Measurements from ENCODE around the gene FAAP20. TPM values are rescaled to one million over a fixed set of nuclear protein-coding genes. Genes with fewer than 3 reads are reported as not detected.

FAAP20 gene
- total RNA-seq, 1 donor from 2014 or later = 14.2 TPM

- FAIRE-seq = no peak
- DNase-seq (ENCODE audit: low read depth) = no peak
- Histone ChIP-seq H3K36me3 (ENCODE audit: control insufficient read depth, insufficient read depth, low read length) (peaks cover 5% of the 10 kb centered on the region), H3K27me3 (ENCODE audit: control insufficient read depth, insufficient read depth, low read length) (no peaks in the 10 kb centered on the region), H3K4me3 (ENCODE audit: low read depth, low read length) (no peak overlapping the region)
- TF ChIP-seq CTCF (IDR thresholded peaks at IDR 0.05; ENCODE audit: insufficient read depth, low read length, severe bottlenecking) = no peak
These were observed 9.6 kb downstream of the FAAP20 start for GRCh38 chr1:2184934-2185333.

- FAIRE-seq (no peak), DNase-seq (ENCODE audit: low read depth) (no peak)
- Histone ChIP-seq H3K36me3 (ENCODE audit: control insufficient read depth, insufficient read depth, low read length) (peaks cover 5% of the 10 kb centered on the region), H3K4me3 (ENCODE audit: low read depth, low read length) (no peak overlapping the region), H3K27me3 (ENCODE audit: control insufficient read depth, insufficient read depth, low read length) (no peaks in the 10 kb centered on the region)
- no peak for TF ChIP-seq CTCF (IDR thresholded peaks at IDR 0.05; ENCODE audit: insufficient read depth, low read length, severe bottlenecking)
These were observed 10.0 kb downstream of the FAAP20 start for GRCh38 chr1:2184531-2184930.

GRCh38 chr1:2183937-2184334 is 10.6 kb downstream of the FAAP20 start:
- DNase-seq (ENCODE audit: low read depth) = no peak
- H3K4me3 ChIP-seq (ENCODE audit: low read depth, low read length) = no peak overlapping the region
- no peak for TF ChIP-seq CTCF (IDR thresholded peaks at IDR 0.05; ENCODE audit: insufficient read depth, low read length, severe bottlenecking)
- no peaks in the 10 kb centered on the region for H3K27me3 ChIP-seq (ENCODE audit: control insufficient read depth, insufficient read depth, low read length)
- peaks cover 7% of the 10 kb centered on the region for H3K36me3 ChIP-seq (ENCODE audit: control insufficient read depth, insufficient read depth, low read length)
- no peak for FAIRE-seq

GRCh38 chr1:2182376-2182775 is 12.2 kb downstream of the FAAP20 start:
- DNase-seq (ENCODE audit: low read depth) (no peak), FAIRE-seq (no peak)
- Histone ChIP-seq H3K4me3 (ENCODE audit: low read depth, low read length) (no peak overlapping the region), H3K27me3 (ENCODE audit: control insufficient read depth, insufficient read depth, low read length) (no peaks in the 10 kb centered on the region), H3K36me3 (ENCODE audit: control insufficient read depth, insufficient read depth, low read length) (peaks cover 11% of the 10 kb centered on the region)
- no peak for TF ChIP-seq CTCF (IDR thresholded peaks at IDR 0.05; ENCODE audit: insufficient read depth, low read length, severe bottlenecking)

- no peak for FAIRE-seq
These were observed 12.8 kb downstream of the FAAP20 start for GRCh38 chr1:2181752-2182151.

More at GRCh38 chr1:2181752-2182151, 12.8 kb downstream of the FAAP20 start:
- Histone ChIP-seq H3K36me3 (ENCODE audit: control insufficient read depth, insufficient read depth, low read length) (peaks cover 11% of the 10 kb centered on the region), H3K4me3 (ENCODE audit: low read depth, low read length) (no peak overlapping the region), H3K27me3 (ENCODE audit: control insufficient read depth, insufficient read depth, low read length) (no peaks in the 10 kb centered on the region)
- no peak for DNase-seq (ENCODE audit: low read depth)
- no peak for TF ChIP-seq CTCF (IDR thresholded peaks at IDR 0.05; ENCODE audit: insufficient read depth, low read length, severe bottlenecking)

All from bronchial epithelial cell (primary cell).